GM21717 (cell line): ENCODE measurements around the gene PGAM2.
"Not testable (repeated sequence)": the region's sequence is repeated elsewhere in the genome, so short reads cannot be mapped to it uniquely, and the experiment has no call there.

ENCODE experiments used
- ATAC-seq: cut with Tn5 transposase; IDR thresholded peaks from one replicate; pipeline ENCODE4 v1.9.1; 2021; ENCODE audit warnings: mild to moderate bottlenecking, moderate library complexity; ENCODE audit not compliant: unreplicated experiment

Gene PGAM2

GRCh38 chr7:44033971-44034844 is 31.2 kb downstream of the PGAM2 start:
- ATAC-seq = not testable (repeated sequence)

GRCh38 chr7:44032031-44032430 is 33.3 kb downstream of the PGAM2 start:
- not testable (repeated sequence) for ATAC-seq

GRCh38 chr7:44031319-44031718 is 34.0 kb downstream of the PGAM2 start:
- ATAC-seq = not testable (repeated sequence)

- not testable (repeated sequence) for ATAC-seq
Measured at GRCh38 chr7:44030029-44030428, 35.3 kb downstream of the PGAM2 start.

GRCh38 chr7:44029433-44029832 is 35.9 kb downstream of the PGAM2 start:
- ATAC-seq = not testable (repeated sequence)

- ATAC-seq = not testable (repeated sequence)
Measured at GRCh38 chr7:44022796-44023467, 42.4 kb downstream of the PGAM2 start.

- ATAC-seq = not testable (repeated sequence)
Measured at GRCh38 chr7:44022069-44022468, 43.3 kb downstream of the PGAM2 start.

GRCh38 chr7:44019825-44020224 is 45.5 kb downstream of the PGAM2 start:
- not testable (repeated sequence) for ATAC-seq

- peak; percentile 83 for ATAC-seq
Measured at GRCh38 chr7:44018857-44019807, 46.2 kb downstream of the PGAM2 start.

- ATAC-seq = not testable (repeated sequence)
Measured at GRCh38 chr7:44015090-44015489, 50.3 kb downstream of the PGAM2 start.
